Measurements from ENCODE around the gene NEURL1B.
A peak's percentile ranks its signal among the peaks of the same experiment; 100 is the strongest.

Gene NEURL1B

DNA sequence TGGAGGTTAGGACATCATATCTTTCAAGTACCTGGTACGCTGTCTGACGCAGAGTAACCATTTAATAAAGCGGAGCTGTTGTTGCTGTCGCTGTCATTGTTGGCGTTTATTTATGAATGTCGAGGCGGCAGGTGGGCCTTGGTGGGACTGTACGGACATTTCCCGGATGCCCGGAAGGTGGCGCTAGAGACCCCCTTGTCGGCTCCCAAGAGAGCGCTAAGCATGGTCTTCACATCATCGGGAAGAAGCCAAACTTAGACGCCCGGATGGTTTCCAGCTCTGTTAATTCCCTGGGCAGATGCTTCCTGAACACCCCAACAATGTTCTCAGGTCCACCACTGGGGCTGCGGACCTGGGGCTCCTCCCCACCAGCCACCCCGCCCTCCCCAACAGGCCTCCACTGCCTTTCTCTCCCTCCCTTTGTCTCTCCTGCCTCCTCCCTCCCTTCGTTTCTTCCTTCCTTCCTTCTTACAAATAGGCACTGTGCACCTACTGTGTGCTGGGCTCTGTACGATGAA lies 75.8 kb downstream of the NEURL1B start (continued):
- TF ChIP-seq SETDB1 (IDR thresholded peaks at IDR 0.05; ENCODE audit: insufficient read length, low read length) (no peak), ZNF394 (tag by site-specific recombination; IDR thresholded peaks at IDR 0.05; ENCODE audit: borderline replicate concordance) (no peak), BCL11A (tag by site-specific recombination; IDR thresholded peaks at IDR 0.05; ENCODE audit: low read depth) (no peak), ZNF768 (tag by site-specific recombination; IDR thresholded peaks at IDR 0.05) (no peak), ZNF530 (tag by site-specific recombination; IDR thresholded peaks at IDR 0.05; ENCODE audit: low read depth) (no peak), ZNF404 (tag by site-specific recombination; IDR thresholded peaks at IDR 0.05) (no peak), KLF16 (tag by site-specific recombination; IDR thresholded peaks at IDR 0.05) (no peak), ZNF776 (tag by site-specific recombination; IDR thresholded peaks at IDR 0.05; ENCODE audit: borderline replicate concordance) (no peak), ZNF549 (tag by site-specific recombination; IDR thresholded peaks at IDR 0.05) (no peak), ZNF24 (tag by site-specific recombination; IDR thresholded peaks at IDR 0.05) (no peak), ZNF529 (tag by site-specific recombination; IDR thresholded peaks at IDR 0.05; ENCODE audit: insufficient replicate concordance) (no peak), ZNF354C (tag by site-specific recombination; IDR thresholded peaks at IDR 0.05; ENCODE audit: borderline replicate concordance, low read depth) (no peak), ZNF433 (tag by site-specific recombination; IDR thresholded peaks at IDR 0.05; ENCODE audit: low read depth) (no peak), ZNF426 (tag by site-specific recombination; IDR thresholded peaks at IDR 0.05) (no peak), ZBTB17 (tag by site-specific recombination; IDR thresholded peaks at IDR 0.05) (peak; percentile 37; the same call in 1 of the 2 replicates), ZNF670 (tag by site-specific recombination; IDR thresholded peaks at IDR 0.05; ENCODE audit: low read depth) (no peak), ZNF416 (tag by site-specific recombination; IDR thresholded peaks at IDR 0.05) (no peak), ZNF324 (tag by site-specific recombination; IDR thresholded peaks at IDR 0.05) (no peak), ZNF23 (tag by site-specific recombination; IDR thresholded peaks at IDR 0.05; ENCODE audit: borderline replicate concordance) (no peak), ZNF521 (tag by site-specific recombination; IDR thresholded peaks at IDR 0.05) (no peak), PRDM10 (tag by site-specific recombination; IDR thresholded peaks at IDR 0.05) (no peak), ZNF76 (tag by site-specific recombination; IDR thresholded peaks at IDR 0.05; ENCODE audit: borderline replicate concordance, low read depth) (no peak), ZNF211 (tag by site-specific recombination; IDR thresholded peaks at IDR 0.05; ENCODE audit: low read depth) (no peak), ZNF777 (tag by site-specific recombination; IDR thresholded peaks at IDR 0.05; ENCODE audit: borderline replicate concordance) (no peak), ZFP37 (tag by site-specific recombination; IDR thresholded peaks at IDR 0.05) (no peak), ZNF18 (tag by site-specific recombination; IDR thresholded peaks at IDR 0.05) (no peak), ZNF785 (tag by site-specific recombination; IDR thresholded peaks at IDR 0.05) (no peak), ZNF639 (tag by site-specific recombination; IDR thresholded peaks at IDR 0.05) (no peak), REPIN1 (tag by site-specific recombination; IDR thresholded peaks at IDR 0.05; ENCODE audit: low read depth) (no peak)
- TF ChIP-seq, protein P1, sequence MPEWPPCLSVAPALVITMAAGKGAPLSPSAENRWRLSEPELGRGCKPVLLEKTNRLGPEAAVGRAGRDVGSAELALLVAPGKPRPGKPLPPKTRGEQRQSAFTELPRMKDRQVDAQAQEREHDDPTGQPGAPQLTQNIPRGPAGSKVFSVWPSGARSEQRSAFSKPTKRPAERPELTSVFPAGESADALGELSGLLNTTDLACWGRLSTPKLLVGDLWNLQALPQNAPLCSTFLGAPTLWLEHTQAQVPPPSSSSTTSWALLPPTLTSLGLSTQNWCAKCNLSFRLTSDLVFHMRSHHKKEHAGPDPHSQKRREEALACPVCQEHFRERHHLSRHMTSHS (tag by site-specific recombination; IDR thresholded peaks at IDR 0.05): no peak
